GM12892 (cell line): ENCODE measurements around the gene NACC1.

Experiments
- POLR2A ChIP-seq: IDR thresholded peaks from 2 replicates; pipeline ENCODE4 v1.6.1; 2011; ENCODE audit warnings: low read depth, low read length, control low read depth
- TAF1 ChIP-seq: IDR thresholded peaks from 2 replicates; pipeline ENCODE4 v1.6.1; 2011; ENCODE audit warnings: low read depth, mild to moderate bottlenecking, control low read depth, low read length, borderline replicate concordance

DNA sequence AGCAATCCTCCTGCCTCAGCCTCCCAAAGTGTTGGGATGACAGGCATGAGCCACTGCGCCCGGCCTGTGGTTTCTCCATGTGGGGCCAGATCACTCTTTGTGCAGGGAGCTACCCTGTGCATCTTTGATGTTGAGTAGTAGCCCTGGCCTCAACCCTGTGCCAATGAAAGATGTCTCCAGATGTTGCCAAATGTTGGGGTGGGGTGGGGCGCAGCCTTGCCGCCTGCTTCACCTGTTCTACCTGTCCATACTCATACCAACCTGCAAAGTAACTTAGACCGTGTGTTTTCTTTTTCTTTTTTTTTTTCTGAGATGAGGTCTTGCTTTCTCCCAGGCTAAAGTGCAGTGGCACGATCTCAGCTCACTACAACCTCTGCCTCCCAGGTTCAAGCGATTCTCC, 53.1 kb downstream of the NACC1 start:
- TF ChIP-seq TAF1 (no peak), POLR2A (no peak)
